BJ (cell line): ENCODE measurements around the gene VCL. TPM values are rescaled to one million over a fixed set of nuclear protein-coding genes. Genes with fewer than 3 reads are reported as not detected.

Source experiments
- CTCF ChIA-PET: fragments of 350-600 bp; formaldehyde crosslinking; extraction: SDS; loops from one replicate; lab custom pipeline; 2021; ENCODE audit warnings: antibody characterized with exemption, inconsistent platforms; lab: Yijun Ruan, JAX
- POLR2A ChIA-PET: fragments of 300-600 bp; sonication (Branson Sonifier 250); formaldehyde crosslinking; extraction: SDS; loops from one replicate; lab custom pipeline; 2021; ENCODE audit warnings: antibody characterized with exemption; lab: Charles Lee
- DNase-seq: peaks from one replicate; pipeline ENCODE4 v3.0.0-alpha.2; 2011; ENCODE audit warnings: low read depth
- H3K27me3 ChIP-seq: 2 replicates; pipeline ENCODE4 v1.6.0; 2011; ENCODE audit warnings: low read length; ENCODE audit not compliant: control insufficient read depth, insufficient read depth
- H3K36me3 ChIP-seq: 2 replicates; pipeline ENCODE4 v1.5.1; 2011; ENCODE audit warnings: low read length; ENCODE audit not compliant: control insufficient read depth, insufficient read depth
- H3K4me3 ChIP-seq: 2 replicates; pipeline ENCODE4 v1.5.1; 2011; ENCODE audit warnings: low read depth, mild to moderate bottlenecking, control low read depth, low read length
- polyA plus RNA-seq: library from polyadenylated mRNA; depleted of rRNA; stranded (reverse); fragments of >200 nt; gene quantifications from 2 replicates; pipeline ENCODE4 v1.2.3, GENCODE V29; 2011; rRNA removed
- TF ChIP-seq, protein P1 (sequence below): IDR thresholded peaks from 2 replicates; pipeline ENCODE4 v1.5.1; 2011; ENCODE audit warnings: low read depth, mild to moderate bottlenecking, control low read depth, inconsistent platforms, low read length, moderate library complexity; ENCODE audit not compliant: insufficient read depth

The VCL gene
- polyA plus RNA-seq, 1 experiment: 255 TPM

DNA sequence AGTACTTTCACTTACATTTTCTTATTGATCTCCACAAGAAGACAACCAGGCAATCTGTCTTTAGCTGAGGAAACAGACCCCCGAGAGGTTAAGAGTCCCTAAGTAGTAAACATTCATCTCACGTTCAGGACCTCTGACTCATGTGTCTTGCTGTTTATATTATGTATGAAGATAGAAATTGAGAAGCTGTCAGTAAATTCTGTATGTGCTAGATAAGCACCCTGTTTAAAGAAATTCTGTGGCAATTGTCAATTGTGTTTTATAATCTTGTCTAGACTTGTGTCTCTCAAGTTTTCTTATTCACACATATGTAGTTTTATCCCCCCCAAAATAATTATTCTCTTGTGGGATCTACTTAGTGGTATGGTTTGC, 167.6 kb downstream of the VCL start:
- POLR2A ChIA-PET: interaction anchor here (0.7 kb wide), 1 partner anchor 8 kb away, joined by 5 read pairs; no protein-coding TSS in a partner anchor
- H3K4me3 ChIP-seq: no peak overlapping the region
- no peak for DNase-seq
- CTCF ChIA-PET: interaction anchor here (0.8 to 1.3 kb wide), 3 partner anchors 15 to 42 kb away, joined by 3 read pairs; partner anchors contain the start of genes ADK and AP3M1
- no peaks in the 10 kb centered on the region for H3K36me3 ChIP-seq
- TF ChIP-seq, protein P1, sequence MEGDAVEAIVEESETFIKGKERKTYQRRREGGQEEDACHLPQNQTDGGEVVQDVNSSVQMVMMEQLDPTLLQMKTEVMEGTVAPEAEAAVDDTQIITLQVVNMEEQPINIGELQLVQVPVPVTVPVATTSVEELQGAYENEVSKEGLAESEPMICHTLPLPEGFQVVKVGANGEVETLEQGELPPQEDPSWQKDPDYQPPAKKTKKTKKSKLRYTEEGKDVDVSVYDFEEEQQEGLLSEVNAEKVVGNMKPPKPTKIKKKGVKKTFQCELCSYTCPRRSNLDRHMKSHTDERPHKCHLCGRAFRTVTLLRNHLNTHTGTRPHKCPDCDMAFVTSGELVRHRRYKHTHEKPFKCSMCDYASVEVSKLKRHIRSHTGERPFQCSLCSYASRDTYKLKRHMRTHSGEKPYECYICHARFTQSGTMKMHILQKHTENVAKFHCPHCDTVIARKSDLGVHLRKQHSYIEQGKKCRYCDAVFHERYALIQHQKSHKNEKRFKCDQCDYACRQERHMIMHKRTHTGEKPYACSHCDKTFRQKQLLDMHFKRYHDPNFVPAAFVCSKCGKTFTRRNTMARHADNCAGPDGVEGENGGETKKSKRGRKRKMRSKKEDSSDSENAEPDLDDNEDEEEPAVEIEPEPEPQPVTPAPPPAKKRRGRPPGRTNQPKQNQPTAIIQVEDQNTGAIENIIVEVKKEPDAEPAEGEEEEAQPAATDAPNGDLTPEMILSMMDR: no peak
- no peaks in the 10 kb centered on the region for H3K27me3 ChIP-seq

DNA sequence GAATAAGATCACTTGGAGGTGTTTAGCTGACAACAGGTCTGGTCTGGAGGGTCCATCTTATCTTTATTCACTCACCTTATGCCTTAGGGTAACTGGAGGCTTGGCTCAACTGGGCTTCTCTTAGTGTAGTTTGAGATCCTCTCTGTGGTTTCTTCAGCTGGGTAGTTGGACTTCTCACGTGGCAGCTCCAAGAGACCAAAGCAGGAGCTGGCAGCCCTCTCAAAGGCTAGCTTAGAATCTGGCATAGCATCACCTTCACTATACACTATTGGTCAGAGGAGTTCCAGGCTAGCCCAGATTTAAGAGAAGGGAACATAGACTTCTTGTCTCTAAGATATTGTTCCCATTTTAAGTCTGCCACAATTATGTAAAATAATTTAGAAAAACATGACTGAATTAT, 169.5 kb downstream of the VCL start:
- CTCF ChIA-PET: interaction anchor here (0.9 kb wide), 1 partner anchor 46 kb away, joined by 3 read pairs; no protein-coding TSS in a partner anchor

More for the DNA sequence above, 169.5 kb downstream of the VCL start:
- TF ChIP-seq, protein P1: no peak
- H3K36me3 ChIP-seq: no peaks in the 10 kb centered on the region
- DNase-seq: no peak
- POLR2A ChIA-PET: no interaction called here
- no peaks in the 10 kb centered on the region for H3K27me3 ChIP-seq
- no peak overlapping the region for H3K4me3 ChIP-seq

Other genes with a start within 250 kb of the VCL start
- gene CHCHD1, start 216.1 kb upstream of the VCL start, polyA plus RNA-seq: 14.3 and 35.4 TPM in 2 replicates
- gene ZSWIM8, start 212.5 kb upstream of the VCL start, polyA plus RNA-seq: 39.3 and 82.0 TPM in 2 replicates
- 19.9 and 27.2 TPM in 2 replicates for gene NDST2, start 186.5 kb upstream of the VCL start, polyA plus RNA-seq
- 32.5 and 43.8 TPM in 2 replicates for gene CAMK2G, start 123.6 kb upstream of the VCL start, polyA plus RNA-seq
- gene PLAU, start 87.0 kb upstream of the VCL start, polyA plus RNA-seq: 25.2 and 37.2 TPM in 2 replicates
- 31.7 and 53.5 TPM in 2 replicates for gene AP3M1, start 152.7 kb downstream of the VCL start, polyA plus RNA-seq
- gene ADK, start 153.1 kb downstream of the VCL start, polyA plus RNA-seq: 19.4 and 37.6 TPM in 2 replicates